ENCODE data around the gene CASP9. TPM values are rescaled to one million over a fixed set of nuclear protein-coding genes. Genes with fewer than 3 reads are reported as not detected.
"Not testable (repeated sequence)": the region's sequence is repeated elsewhere in the genome, so short reads cannot be mapped to it uniquely, and the experiment has no call there.

Gene CASP9
- total and polyA plus RNA-seq, 10 of the 15 experiments (the other 5 are each of a cell fraction or from before 2014, with no cell fraction given) = 2.7 to 14.6 (median 7.6) TPM

DNA sequence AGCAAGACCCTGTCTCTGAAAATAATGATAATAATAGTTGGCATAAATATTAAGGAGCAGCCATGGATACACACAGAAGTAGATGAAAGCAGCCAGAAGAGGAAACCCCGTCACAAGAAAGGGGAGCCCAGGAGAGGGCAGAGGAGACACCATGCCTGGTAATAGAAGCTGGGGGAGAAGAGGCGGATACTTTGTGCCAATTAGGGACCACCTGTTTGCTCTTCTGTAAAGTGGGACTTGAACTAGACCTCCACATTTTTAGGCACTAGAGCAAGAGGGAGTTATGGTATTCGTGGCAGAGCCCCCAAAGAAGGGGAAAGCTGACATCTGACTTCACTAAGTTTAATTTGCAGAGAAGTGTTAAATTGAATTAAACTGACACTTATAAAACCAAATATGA lies 35.6 kb downstream of the CASP9 start:
- in situ Hi-C loops (cut with MboI) = no loop called here
- no peak for FAIRE-seq
- CTCF ChIA-PET = interaction anchor here (1.3 to 1.7 kb wide), 2 partner anchors 11 to 165 kb away, joined by 3 to 4 read pairs; no protein-coding TSS in a partner anchor

DNA sequence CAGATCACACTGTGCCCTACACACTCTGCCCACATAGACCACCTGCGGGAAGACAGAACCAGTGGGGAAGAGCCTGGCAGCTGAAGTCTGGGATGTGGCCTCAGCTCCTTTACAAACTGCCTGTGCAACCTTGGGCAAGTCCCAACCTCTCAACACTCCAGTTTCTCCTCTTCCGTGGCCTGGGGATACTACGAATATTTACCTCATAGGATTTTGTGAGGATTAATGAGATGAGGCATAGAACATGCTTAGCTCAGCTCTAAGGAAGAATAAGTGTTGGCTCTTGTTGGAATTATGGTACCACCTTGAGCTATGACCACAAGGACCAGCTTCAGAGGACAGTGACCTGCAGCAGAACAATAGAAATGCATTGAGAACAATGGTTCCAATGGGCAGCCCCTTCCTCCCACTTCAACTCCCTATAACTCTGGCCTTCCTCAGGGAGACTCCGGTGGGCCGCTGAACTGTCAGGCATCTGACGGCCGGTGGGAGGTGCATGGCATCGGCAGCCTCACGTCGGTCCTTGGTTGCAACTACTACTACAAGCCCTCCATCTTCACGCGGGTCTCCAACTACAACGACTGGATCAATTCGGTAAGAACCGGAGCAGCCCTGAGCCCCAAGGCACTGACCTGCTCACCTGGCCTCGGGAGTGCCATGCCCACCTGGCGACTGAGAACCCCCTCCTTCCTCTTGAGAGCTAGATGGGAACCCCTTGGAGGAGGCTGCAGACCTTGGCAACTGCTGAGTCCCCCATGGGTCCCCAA lies 37.0 kb downstream of the CASP9 start:
- RAD21 ChIA-PET (ENCODE audit: unreplicated experiment); FAIRE-seq; in situ Hi-C loops (cut with MboI); H4K20me1 ChIP-seq (ENCODE audit: control insufficient read depth, insufficient read depth); H3K4me1 ChIP-seq (ENCODE audit: control insufficient read depth, insufficient read depth, low read length); DNase-seq (ENCODE audit: low read depth, low spot score); H2AFZ ChIP-seq (ENCODE audit: control insufficient read depth, low read depth, low read length); H3K36me3 ChIP-seq (ENCODE audit: control insufficient read depth in 2 of 2, insufficient read depth in 2 of 2, low read length in 1 of 2); H3K9me3 ChIP-seq (replicated peaks; ENCODE audit: control insufficient read depth, insufficient read depth, low read length); BruUV-seq (replicated peaks); ATAC-seq; H3K9ac ChIP-seq (ENCODE audit: control insufficient read depth, insufficient read depth, low read length); H3K4me2 ChIP-seq (ENCODE audit: control insufficient read depth, insufficient read depth); intact Hi-C loops (cut with micrococcal nuclease; ENCODE audit: unreplicated experiment); H3K27me3 ChIP-seq (replicated peaks in 1 of 2; ENCODE audit: control insufficient read depth in 2 of 2, insufficient read depth in 2 of 2, low read length in 1 of 2); H3K79me2 ChIP-seq (ENCODE audit: control insufficient read depth, insufficient read depth, low read length); H3K4me3 ChIP-seq; H3K27ac ChIP-seq (ENCODE audit: control insufficient read depth, insufficient read depth); POLR2A ChIA-PET: not testable (repeated sequence)
- ChIA-PET SMC1A (ENCODE audit: uncharacterized antibody, unreplicated experiment) (interaction anchor here (1.5 kb wide), 1 partner anchor 8 kb away, joined by 3 read pairs; no protein-coding TSS in a partner anchor), CTCF (interaction anchor here (1.7 kb wide), 1 partner anchor 13 kb away, joined by 4 read pairs; no protein-coding TSS in a partner anchor)
- WGBS (ENCODE audit: insufficient coverage, insufficient replicate concordance, low lambda C conversion rate, missing lambda C conversion rate) = 85% methylated on average over 17 of the region's 17 CpGs

More for the DNA sequence above, 35.6 kb downstream of the CASP9 start:
- Histone ChIP-seq H3K27ac (ENCODE audit: control insufficient read depth, insufficient read depth) (no peak overlapping the region), H3K9ac (ENCODE audit: control insufficient read depth, insufficient read depth, low read length) (no peak overlapping the region), H2AFZ (ENCODE audit: control insufficient read depth, low read depth, low read length) (no peak overlapping the region), H3K79me2 (ENCODE audit: control insufficient read depth, insufficient read depth, low read length) (no peaks in the 10 kb centered on the region), H3K4me3 (no peak overlapping the region), H3K9me3 (replicated peaks; ENCODE audit: control insufficient read depth, insufficient read depth, low read length) (no peaks in the 10 kb centered on the region), H4K20me1 (ENCODE audit: control insufficient read depth, insufficient read depth) (no peaks in the 10 kb centered on the region), H3K27me3 (replicated peaks in 1 of 2; ENCODE audit: control insufficient read depth in 2 of 2, insufficient read depth in 2 of 2, low read length in 1 of 2) (no peaks in the 10 kb centered on the region), H3K36me3 (ENCODE audit: control insufficient read depth in 2 of 2, insufficient read depth in 2 of 2, low read length in 1 of 2) (no peaks in the 10 kb centered on the region), H3K4me2 (ENCODE audit: control insufficient read depth, insufficient read depth) (no peak overlapping the region), H3K4me1 (ENCODE audit: control insufficient read depth, insufficient read depth, low read length) (no peaks in the 10 kb centered on the region)
- WGBS (ENCODE audit: insufficient coverage, insufficient replicate concordance, low lambda C conversion rate, missing lambda C conversion rate) = 58% methylated on average over 3 of the region's 3 CpGs
- no peak for TF ChIP-seq SRF (IDR thresholded peaks at IDR 0.05; ENCODE audit: low read depth in 2 of 2, low read length in 2 of 2)
- TF ChIP-seq, protein P1, sequence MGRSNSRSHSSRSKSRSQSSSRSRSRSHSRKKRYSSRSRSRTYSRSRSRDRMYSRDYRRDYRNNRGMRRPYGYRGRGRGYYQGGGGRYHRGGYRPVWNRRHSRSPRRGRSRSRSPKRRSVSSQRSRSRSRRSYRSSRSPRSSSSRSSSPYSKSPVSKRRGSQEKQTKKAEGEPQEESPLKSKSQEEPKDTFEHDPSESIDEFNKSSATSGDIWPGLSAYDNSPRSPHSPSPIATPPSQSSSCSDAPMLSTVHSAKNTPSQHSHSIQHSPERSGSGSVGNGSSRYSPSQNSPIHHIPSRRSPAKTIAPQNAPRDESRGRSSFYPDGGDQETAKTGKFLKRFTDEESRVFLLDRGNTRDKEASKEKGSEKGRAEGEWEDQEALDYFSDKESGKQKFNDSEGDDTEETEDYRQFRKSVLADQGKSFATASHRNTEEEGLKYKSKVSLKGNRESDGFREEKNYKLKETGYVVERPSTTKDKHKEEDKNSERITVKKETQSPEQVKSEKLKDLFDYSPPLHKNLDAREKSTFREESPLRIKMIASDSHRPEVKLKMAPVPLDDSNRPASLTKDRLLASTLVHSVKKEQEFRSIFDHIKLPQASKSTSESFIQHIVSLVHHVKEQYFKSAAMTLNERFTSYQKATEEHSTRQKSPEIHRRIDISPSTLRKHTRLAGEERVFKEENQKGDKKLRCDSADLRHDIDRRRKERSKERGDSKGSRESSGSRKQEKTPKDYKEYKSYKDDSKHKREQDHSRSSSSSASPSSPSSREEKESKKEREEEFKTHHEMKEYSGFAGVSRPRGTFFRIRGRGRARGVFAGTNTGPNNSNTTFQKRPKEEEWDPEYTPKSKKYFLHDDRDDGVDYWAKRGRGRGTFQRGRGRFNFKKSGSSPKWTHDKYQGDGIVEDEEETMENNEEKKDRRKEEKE (IDR thresholded peaks at IDR 0.05) = no peak
- no peak for TF ChIP-seq MEF2B (IDR thresholded peaks at IDR 0.05; ENCODE audit: partially characterized antibody, poor library complexity, severe bottlenecking)
- TF ChIP-seq, protein P2, sequence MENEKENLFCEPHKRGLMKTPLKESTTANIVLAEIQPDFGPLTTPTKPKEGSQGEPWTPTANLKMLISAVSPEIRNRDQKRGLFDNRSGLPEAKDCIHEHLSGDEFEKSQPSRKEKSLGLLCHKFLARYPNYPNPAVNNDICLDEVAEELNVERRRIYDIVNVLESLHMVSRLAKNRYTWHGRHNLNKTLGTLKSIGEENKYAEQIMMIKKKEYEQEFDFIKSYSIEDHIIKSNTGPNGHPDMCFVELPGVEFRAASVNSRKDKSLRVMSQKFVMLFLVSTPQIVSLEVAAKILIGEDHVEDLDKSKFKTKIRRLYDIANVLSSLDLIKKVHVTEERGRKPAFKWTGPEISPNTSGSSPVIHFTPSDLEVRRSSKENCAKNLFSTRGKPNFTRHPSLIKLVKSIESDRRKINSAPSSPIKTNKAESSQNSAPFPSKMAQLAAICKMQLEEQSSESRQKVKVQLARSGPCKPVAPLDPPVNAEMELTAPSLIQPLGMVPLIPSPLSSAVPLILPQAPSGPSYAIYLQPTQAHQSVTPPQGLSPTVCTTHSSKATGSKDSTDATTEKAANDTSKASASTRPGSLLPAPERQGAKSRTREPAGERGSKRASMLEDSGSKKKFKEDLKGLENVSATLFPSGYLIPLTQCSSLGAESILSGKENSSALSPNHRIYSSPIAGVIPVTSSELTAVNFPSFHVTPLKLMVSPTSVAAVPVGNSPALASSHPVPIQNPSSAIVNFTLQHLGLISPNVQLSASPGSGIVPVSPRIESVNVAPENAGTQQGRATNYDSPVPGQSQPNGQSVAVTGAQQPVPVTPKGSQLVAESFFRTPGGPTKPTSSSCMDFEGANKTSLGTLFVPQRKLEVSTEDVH (IDR thresholded peaks at IDR 0.05; ENCODE audit: low read depth, partially characterized antibody) = no peak
- TF ChIP-seq SREBF1 (IDR thresholded peaks at IDR 0.05; ENCODE audit: low read length) = no peak
- TF ChIP-seq HCFC1 (IDR thresholded peaks at IDR 0.05; ENCODE audit: low read length) = no peak
- no peak for TF ChIP-seq NR2C2 (IDR thresholded peaks at IDR 0.05; ENCODE audit: borderline replicate concordance, control insufficient read depth, insufficient read length, low read depth)
- no peak for TF ChIP-seq STAT3 (IDR thresholded peaks at IDR 0.05; ENCODE audit: low read depth, low read length)
- TF ChIP-seq MYC (IDR thresholded peaks at IDR 0.05; ENCODE audit: insufficient read depth, insufficient read length, insufficient replicate concordance, low read length, severe bottlenecking) = no peak
- TF ChIP-seq RELA (IDR thresholded peaks at IDR 0.05; ENCODE audit: borderline replicate concordance, partially characterized antibody) = no peak
- no peak for TF ChIP-seq SUPT20H (IDR thresholded peaks at IDR 0.05; ENCODE audit: borderline replicate concordance, control insufficient read depth, low read depth, low read length)
- no peak for TF ChIP-seq FOXM1 (IDR thresholded peaks at IDR 0.05; ENCODE audit: low read depth, low read length)
- ChIA-PET RAD21 (ENCODE audit: unreplicated experiment) (no interaction called here), SMC1A (ENCODE audit: uncharacterized antibody, unreplicated experiment) (interaction anchor here (1.5 kb wide), 1 partner anchor 10 kb away, joined by 3 read pairs; no protein-coding TSS in a partner anchor), POLR2A (no interaction called here)
- ATAC-seq = no peak
- no TSS peak for BruUV-seq (replicated peaks)
- intact Hi-C loops (cut with micrococcal nuclease; ENCODE audit: unreplicated experiment) = no loop called here
- DNase-seq (ENCODE audit: low read depth, low spot score) = no peak

Measured in GM12878 (cell line).